OCI-LY1 (cell line): ENCODE measurements around the gene DFFB.

ENCODE experiments used
- H2AFZ ChIP-seq: fragments of 200-600 bp; sonication (generic), shearing (Covaris generic); 2 replicates; pipeline ENCODE4 v1.6.0; 2014; ENCODE audit warnings: antibody characterized with exemption, mild to moderate bottlenecking, low read length
- H3F3A ChIP-seq: fragments of 200-600 bp; sonication (generic), shearing (Covaris generic); 2 replicates; pipeline ENCODE4 v1.6.0; 2014; ENCODE audit warnings: mild to moderate bottlenecking, antibody characterized with exemption, low read length, moderate library complexity; ENCODE audit not compliant: insufficient read depth
- H3K27ac ChIP-seq: fragments of 200-600 bp; sonication (generic); 2 replicates; pipeline ENCODE4 v1.5.1; 2014; ENCODE audit warnings: low read length, mixed run types, mild to moderate bottlenecking, low read depth; ENCODE audit not compliant: poor library complexity, severe bottlenecking
- H3K27me3 ChIP-seq: fragments of 200-600 bp; sonication (generic); 2 replicates; pipeline ENCODE4 v1.6.0; 2014; ENCODE audit warnings: antibody characterized with exemption, mild to moderate bottlenecking, low read length, moderate library complexity; ENCODE audit not compliant: insufficient read depth
- H3K36me3 ChIP-seq: fragments of 200-600 bp; sonication (generic); 2 replicates; pipeline ENCODE4 v1.6.1; 2014; ENCODE audit warnings: mild to moderate bottlenecking, antibody characterized with exemption, low read length, moderate library complexity, mixed read lengths; ENCODE audit not compliant: insufficient read depth
- H3K4me1 ChIP-seq: fragments of 200-600 bp; sonication (generic); 2 replicates; pipeline ENCODE4 v1.5.1; 2014; ENCODE audit warnings: mild to moderate bottlenecking, low read length, moderate library complexity; ENCODE audit not compliant: insufficient read depth, severe bottlenecking
- H3K4me2 ChIP-seq: fragments of 200-600 bp; sonication (generic), shearing (Covaris generic); 2 replicates; pipeline ENCODE4 v1.6.1; 2014; ENCODE audit warnings: low read length
- H3K4me3 ChIP-seq: fragments of 200-600 bp; sonication (generic); 2 replicates; pipeline ENCODE4 v1.5.1; 2014; ENCODE audit warnings: low read length, low read depth, mild to moderate bottlenecking, mixed read lengths; ENCODE audit not compliant: poor library complexity, severe bottlenecking
- H3K79me2 ChIP-seq: fragments of 200-600 bp; shearing (Covaris generic); 2 replicates; pipeline ENCODE4 v1.6.1; 2016; ENCODE audit warnings: mixed run types, low read length, mixed read lengths; ENCODE audit not compliant: insufficient read depth
- H3K9ac ChIP-seq: fragments of 200-600 bp; sonication (generic), shearing (Covaris generic); 2 replicates; pipeline ENCODE4 v1.6.1; 2014; ENCODE audit warnings: mild to moderate bottlenecking, low read length, mixed read lengths
- H3K9me2 ChIP-seq: fragments of 200-600 bp; sonication (generic), shearing (Covaris generic); 2 replicates; pipeline ENCODE4 v1.6.1; 2014; ENCODE audit warnings: low read depth, mild to moderate bottlenecking, low read length, mixed read lengths
- H3K9me3 ChIP-seq: fragments of 200-600 bp; shearing (Covaris generic); 2 replicates; pipeline ENCODE4 v1.6.1; 2014; ENCODE audit warnings: low read length, mixed read lengths
- H4K20me1 ChIP-seq: fragments of 200-600 bp; sonication (generic), shearing (Covaris generic); 2 replicates; pipeline ENCODE4 v1.6.0; 2016; ENCODE audit warnings: mild to moderate bottlenecking, low read length; ENCODE audit not compliant: insufficient read depth
- EZH2 ChIP-seq: fragments of 200-600 bp; sonication (generic), shearing (Covaris generic); IDR thresholded peaks from 2 replicates; pipeline ENCODE4 v1.8.0; 2017; ENCODE audit warnings: borderline replicate concordance, mixed run types, mild to moderate bottlenecking, antibody characterized with exemption, low read length, moderate library complexity, mixed read lengths
- TF ChIP-seq, protein P1 (sequence below): fragments of 200-600 bp; sonication (generic), shearing (Covaris generic); IDR thresholded peaks from 2 replicates; pipeline ENCODE4 v1.5.1; 2017; ENCODE audit warnings: mild to moderate bottlenecking, antibody characterized with exemption, low read length, moderate library complexity, mixed read lengths

DFFB gene

DNA sequence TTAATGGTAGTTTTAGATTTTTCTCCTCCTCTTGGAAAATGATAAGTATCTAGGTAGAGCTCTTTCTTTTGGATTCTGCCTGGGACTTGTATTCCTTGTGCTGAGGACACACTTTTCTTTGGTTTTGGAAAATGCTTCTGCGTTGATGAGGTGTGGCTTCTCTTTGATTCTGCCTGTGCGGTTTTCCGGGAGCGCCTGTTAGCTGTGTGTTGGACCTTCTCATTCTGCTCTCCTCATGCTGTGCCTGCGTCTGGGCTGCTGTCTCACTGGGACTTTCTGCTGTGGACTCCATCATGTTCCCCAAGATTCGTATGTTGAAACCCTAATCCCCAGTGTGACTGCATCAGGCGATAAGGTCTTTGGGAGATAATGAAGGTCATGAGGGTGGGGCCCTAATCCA is 21.8 kb downstream of the DFFB start:
- H4K20me1 ChIP-seq, result no peaks in the 10 kb centered on the region
- no peak overlapping the region for H2AFZ ChIP-seq
- no peak overlapping the region for H3K4me3 ChIP-seq
- no peaks in the 10 kb centered on the region for H3F3A ChIP-seq
- H3K4me2 ChIP-seq, result no peak overlapping the region
- peaks cover 4% of the 10 kb centered on the region; the same call in 1 of the 2 replicates for H3K9me3 ChIP-seq
- no peaks in the 10 kb centered on the region for H3K9me2 ChIP-seq
- no peaks in the 10 kb centered on the region for H3K4me1 ChIP-seq
- H3K27ac ChIP-seq, result no peak overlapping the region
- no peak overlapping the region for H3K9ac ChIP-seq
- peaks cover 76% of the 10 kb centered on the region for H3K36me3 ChIP-seq
- no peak for TF ChIP-seq EZH2
- TF ChIP-seq, protein P1, sequence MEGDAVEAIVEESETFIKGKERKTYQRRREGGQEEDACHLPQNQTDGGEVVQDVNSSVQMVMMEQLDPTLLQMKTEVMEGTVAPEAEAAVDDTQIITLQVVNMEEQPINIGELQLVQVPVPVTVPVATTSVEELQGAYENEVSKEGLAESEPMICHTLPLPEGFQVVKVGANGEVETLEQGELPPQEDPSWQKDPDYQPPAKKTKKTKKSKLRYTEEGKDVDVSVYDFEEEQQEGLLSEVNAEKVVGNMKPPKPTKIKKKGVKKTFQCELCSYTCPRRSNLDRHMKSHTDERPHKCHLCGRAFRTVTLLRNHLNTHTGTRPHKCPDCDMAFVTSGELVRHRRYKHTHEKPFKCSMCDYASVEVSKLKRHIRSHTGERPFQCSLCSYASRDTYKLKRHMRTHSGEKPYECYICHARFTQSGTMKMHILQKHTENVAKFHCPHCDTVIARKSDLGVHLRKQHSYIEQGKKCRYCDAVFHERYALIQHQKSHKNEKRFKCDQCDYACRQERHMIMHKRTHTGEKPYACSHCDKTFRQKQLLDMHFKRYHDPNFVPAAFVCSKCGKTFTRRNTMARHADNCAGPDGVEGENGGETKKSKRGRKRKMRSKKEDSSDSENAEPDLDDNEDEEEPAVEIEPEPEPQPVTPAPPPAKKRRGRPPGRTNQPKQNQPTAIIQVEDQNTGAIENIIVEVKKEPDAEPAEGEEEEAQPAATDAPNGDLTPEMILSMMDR, result no peak
- no peaks in the 10 kb centered on the region for H3K79me2 ChIP-seq
- H3K27me3 ChIP-seq, result no peaks in the 10 kb centered on the region

DNA sequence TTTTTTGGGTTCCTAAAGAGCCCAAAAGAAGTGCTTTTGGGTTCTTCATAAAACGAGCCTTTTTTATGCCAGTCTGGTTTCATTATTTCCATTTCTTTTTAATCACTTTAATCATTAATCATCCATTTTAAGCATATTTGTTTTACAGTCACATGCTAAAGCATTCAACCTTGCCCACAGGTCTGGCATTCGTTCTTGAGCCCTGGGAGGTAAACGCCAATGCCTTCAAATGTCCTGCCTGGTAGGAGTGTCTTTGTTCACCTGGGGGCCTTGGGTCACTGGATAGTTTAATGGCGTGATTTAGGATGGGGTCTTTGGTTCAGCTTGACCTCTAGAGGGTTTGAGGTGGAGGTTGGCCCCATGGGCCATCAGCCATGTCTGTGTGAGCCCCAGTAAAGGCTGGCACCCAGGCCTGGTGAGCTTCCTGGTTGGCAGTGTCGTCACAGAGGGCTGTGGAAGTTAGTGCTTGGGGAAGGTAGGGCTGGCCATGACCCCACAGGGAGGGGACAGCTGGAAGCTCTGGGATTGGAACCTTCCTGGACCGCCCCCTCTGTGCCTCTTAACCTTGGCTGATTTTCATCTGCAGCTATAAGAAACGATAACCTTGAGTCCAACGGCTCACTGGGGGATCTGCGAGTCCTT is 22.6 kb downstream of the DFFB start:
- Histone ChIP-seq H3K9ac (no peak overlapping the region), H3K36me3 (peaks cover 79% of the 10 kb centered on the region), H3K27me3 (no peaks in the 10 kb centered on the region), H2AFZ (no peak overlapping the region), H3K4me3 (no peak overlapping the region), H3K4me2 (no peak overlapping the region), H3K4me1 (no peaks in the 10 kb centered on the region), H3K9me3 (peaks cover 4% of the 10 kb centered on the region; the same call in 1 of the 2 replicates), H3K27ac (no peak overlapping the region), H3K79me2 (no peaks in the 10 kb centered on the region), H4K20me1 (no peaks in the 10 kb centered on the region), H3F3A (no peaks in the 10 kb centered on the region), H3K9me2 (no peaks in the 10 kb centered on the region)
- TF ChIP-seq, protein P1, result no peak
- no peak for TF ChIP-seq EZH2

DNA sequence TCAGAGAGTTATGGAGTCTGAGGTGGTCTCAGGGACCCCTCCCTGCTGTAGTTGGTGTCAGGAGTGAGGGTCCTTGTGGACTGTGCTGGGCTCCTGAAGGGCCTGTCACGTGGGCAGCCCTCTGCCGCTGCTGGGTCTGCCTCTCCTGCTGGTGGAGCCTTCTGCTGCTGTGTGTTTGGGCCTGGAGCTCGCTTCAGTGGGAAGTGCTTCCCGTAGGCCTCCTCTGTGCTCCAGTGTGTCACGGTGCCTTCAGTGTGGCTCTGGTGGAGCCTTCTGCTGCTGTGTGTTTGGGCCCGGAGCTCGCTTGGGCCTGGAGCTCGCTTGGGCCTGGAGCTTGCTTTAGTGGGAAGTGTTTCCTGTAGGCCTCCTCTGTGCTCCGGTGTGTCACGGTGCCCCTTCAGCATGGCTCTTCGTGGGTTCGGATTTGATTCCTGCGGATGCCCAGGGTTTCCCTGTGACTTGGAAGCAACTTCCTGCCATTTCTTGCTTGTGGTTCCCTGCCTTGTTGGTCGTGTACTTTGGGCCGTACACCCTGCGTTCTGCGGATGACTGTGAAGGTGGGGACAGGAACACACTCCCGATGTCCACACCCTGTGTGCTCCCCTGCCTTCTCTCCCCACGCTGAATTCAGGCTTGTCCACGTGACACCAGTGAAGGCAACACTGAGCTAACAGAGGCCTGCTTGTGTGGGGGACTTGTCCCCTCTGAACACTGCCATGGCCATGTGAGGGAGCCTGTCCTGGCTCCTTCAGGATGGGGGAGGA is 23.3 kb downstream of the DFFB start:
- Histone ChIP-seq H3K36me3 (peaks cover 79% of the 10 kb centered on the region), H3K9me2 (no peaks in the 10 kb centered on the region), H3K4me3 (no peak overlapping the region), H3K9me3 (peaks cover 4% of the 10 kb centered on the region; the same call in 1 of the 2 replicates), H3K4me1 (no peaks in the 10 kb centered on the region), H3K27ac (no peak overlapping the region), H4K20me1 (no peaks in the 10 kb centered on the region), H2AFZ (no peak overlapping the region), H3F3A (no peaks in the 10 kb centered on the region), H3K79me2 (no peaks in the 10 kb centered on the region), H3K27me3 (no peaks in the 10 kb centered on the region), H3K9ac (no peak overlapping the region), H3K4me2 (no peak overlapping the region)
- TF ChIP-seq, protein P1, result no peak
- TF ChIP-seq EZH2, result no peak
